CD4-positive, alpha-beta T cell (primary cell): ENCODE measurements around the gene ZBTB20. TPM values are rescaled to one million over a fixed set of nuclear protein-coding genes. Genes with fewer than 3 reads are reported as not detected.

ENCODE experiments used
- ATAC-seq: fragments of 200-7000 bp; cut with Tn5 transposase; one replicate; pipeline ENCODE4 v1.10.0; 2022; ENCODE audit warnings: mild to moderate bottlenecking; ENCODE audit not compliant: poor library complexity
- CTCF ChIA-PET: fragments of 350-600 bp; sonication (Branson Sonifier 250); formaldehyde crosslinking; loops from one replicate; lab custom pipeline; 2021; ENCODE audit warnings: antibody characterized with exemption, inconsistent platforms; lab: Charles Lee
- POLR2A ChIA-PET: fragments of 350-600 bp; sonication (Branson Sonifier 250); formaldehyde crosslinking; loops from one replicate; lab custom pipeline; 2021; ENCODE audit warnings: antibody characterized with exemption, inconsistent platforms; lab: Charles Lee
- DNase-seq, 14 experiments: peaks; one replicate each; pipeline ENCODE4 v3.0.0-alpha.2; 2013 to 2020; ENCODE audit warnings: mixed read lengths in 2 of 14
- H3K27ac ChIP-seq, 2 donors: one replicate each; pipeline versions ENCODE4 v1.5.1 to v1.7.0; 2013; ENCODE audit warnings: low read length in 2 of 2, low read depth in 1 of 2, mild to moderate bottlenecking in 1 of 2
- H3K27me3 ChIP-seq, 2 experiments: 1 replicate in 1 of 2; 2 replicates in 1 of 2; pipeline versions ENCODE4 v1.6.1 to v1.7.0; 2013; ENCODE audit warnings: low read length in 2 of 2, control low read depth in 1 of 2, mild to moderate bottlenecking in 1 of 2, moderate library complexity in 1 of 2; ENCODE audit not compliant: insufficient read depth in 2 of 2, control insufficient read depth in 1 of 2
- H3K36me3 ChIP-seq: one replicate; pipeline ENCODE4 v1.6.1; 2013; ENCODE audit warnings: low read length, control low read depth; ENCODE audit not compliant: insufficient read depth
- H3K4me1 ChIP-seq: one replicate; pipeline ENCODE4 v1.6.1; 2013; ENCODE audit warnings: low read length, control low read depth; ENCODE audit not compliant: insufficient read depth
- H3K4me3 ChIP-seq: one replicate; pipeline ENCODE4 v1.5.1; 2013; ENCODE audit warnings: mild to moderate bottlenecking, low read length, moderate library complexity
- H3K9me3 ChIP-seq, 2 experiments: 1 replicate in 1 of 2; 2 replicates in 1 of 2; pipeline versions ENCODE4 v1.6.1 to v1.7.0; 2013; ENCODE audit warnings: low read length in 2 of 2, mild to moderate bottlenecking in 2 of 2, control low read depth in 1 of 2, moderate library complexity in 1 of 2; ENCODE audit not compliant: control insufficient read depth in 1 of 2, insufficient read depth in 1 of 2
- H3K27ac Mint-ChIP-seq: one replicate; pipeline ENCODE4 v1.8.0; 2020; ENCODE audit warnings: mixed read lengths
- H3K27me3 Mint-ChIP-seq: one replicate; pipeline ENCODE4 v1.8.0; 2021; ENCODE audit warnings: mixed read lengths
- H3K36me3 Mint-ChIP-seq: one replicate; pipeline ENCODE4 v1.8.0; 2021; ENCODE audit warnings: low read depth, mixed read lengths
- H3K4me1 Mint-ChIP-seq: one replicate; pipeline ENCODE4 v1.8.0; 2021; ENCODE audit warnings: low read depth, mixed read lengths
- H3K4me3 Mint-ChIP-seq: one replicate; pipeline ENCODE4 v1.8.0; 2020; ENCODE audit warnings: mild to moderate bottlenecking, mixed read lengths
- H3K9me3 Mint-ChIP-seq: one replicate; pipeline ENCODE4 v1.8.0; 2020; ENCODE audit warnings: mixed read lengths
- intact Hi-C, 2 experiments: fragments of 100-400 bp; cut with DNase I in 1 of 2; cut with micrococcal nuclease in 1 of 2; formaldehyde crosslinking; loops; one replicate each; pipeline versions ENCODE4 v1.15.1 to v1.9.0; 2023 to 2025; cut with DNase I, micrococcal nuclease
- total RNA-seq, 174 experiments: library from RNA in 2 of 174; stranded (reverse) in 2 of 174; gene quantifications; one replicate each; pipeline ENCODE4 v1.2.3 and lab custom pipeline; 2021 to 2026
- TF ChIP-seq, protein P1 (sequence below): fragments of 200-600 bp; IDR thresholded peaks from one replicate; pipeline ENCODE4 v1.8.0; 2022; ENCODE audit warnings: antibody characterized with exemption, mild to moderate bottlenecking

The ZBTB20 gene
- total RNA-seq, 2 experiments from 2014 or later = 41.6 to 47.4 TPM

DNA sequence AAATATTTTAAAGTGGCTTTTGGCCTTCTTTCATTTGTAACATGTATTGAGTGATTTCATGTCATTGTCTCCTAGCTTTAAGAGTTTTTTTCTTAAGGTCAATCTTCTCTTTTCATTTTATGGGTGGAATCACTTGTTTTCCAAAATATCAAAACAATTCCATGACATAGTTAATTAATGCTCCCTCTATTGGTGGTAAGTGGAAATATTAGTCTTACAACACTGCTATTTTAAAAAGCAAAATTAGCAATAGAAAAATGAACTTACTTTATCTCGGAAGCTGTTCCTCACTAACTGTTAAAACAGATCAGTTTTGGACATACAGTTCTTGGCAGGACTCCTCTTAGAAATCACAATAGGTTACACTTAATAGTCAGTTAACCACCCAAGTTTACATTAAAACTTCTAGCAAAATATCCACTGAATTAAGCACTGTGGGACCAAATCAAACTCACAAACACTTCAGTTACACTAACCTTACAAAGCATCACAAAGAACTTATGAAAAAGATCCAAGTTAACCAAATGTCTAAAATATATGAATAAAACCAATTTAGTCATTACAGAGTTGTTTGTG, 810.9 kb downstream of the ZBTB20 start:
- Histone ChIP-seq H3K36me3 (peaks cover 8% of the 10 kb centered on the region), H3K27me3 (no peaks in the 10 kb centered on the region), H3K4me1 (peaks cover 30% of the 10 kb centered on the region), H3K9me3 (peaks cover 0 to 4% of the 10 kb centered on the region in 2 experiments), H3K27ac (no peak overlapping the region), H3K4me3 (no peak overlapping the region)
- peaks cover 35% of the 10 kb centered on the region for H3K4me1 Mint-ChIP-seq
- peak overlapping the region; percentile 4 for H3K27ac Mint-ChIP-seq
- no peak overlapping the region for H3K4me3 Mint-ChIP-seq
- H3K36me3 Mint-ChIP-seq = peaks cover 71% of the 10 kb centered on the region
- ATAC-seq (no peak), DNase-seq (no peak)
- POLR2A ChIA-PET = interaction anchor here (1.2 to 2.0 kb wide), 2 partner anchors 12 to 29 kb away, joined by 3 to 5 read pairs; no protein-coding TSS in a partner anchor
- no peaks in the 10 kb centered on the region for H3K27me3 Mint-ChIP-seq
- CTCF ChIA-PET = interaction anchor here (1.2 to 1.8 kb wide), 4 partner anchors 31 to 123 kb away, joined by 3 to 4 read pairs (median 3); no protein-coding TSS in a partner anchor
- TF ChIP-seq, protein P1, sequence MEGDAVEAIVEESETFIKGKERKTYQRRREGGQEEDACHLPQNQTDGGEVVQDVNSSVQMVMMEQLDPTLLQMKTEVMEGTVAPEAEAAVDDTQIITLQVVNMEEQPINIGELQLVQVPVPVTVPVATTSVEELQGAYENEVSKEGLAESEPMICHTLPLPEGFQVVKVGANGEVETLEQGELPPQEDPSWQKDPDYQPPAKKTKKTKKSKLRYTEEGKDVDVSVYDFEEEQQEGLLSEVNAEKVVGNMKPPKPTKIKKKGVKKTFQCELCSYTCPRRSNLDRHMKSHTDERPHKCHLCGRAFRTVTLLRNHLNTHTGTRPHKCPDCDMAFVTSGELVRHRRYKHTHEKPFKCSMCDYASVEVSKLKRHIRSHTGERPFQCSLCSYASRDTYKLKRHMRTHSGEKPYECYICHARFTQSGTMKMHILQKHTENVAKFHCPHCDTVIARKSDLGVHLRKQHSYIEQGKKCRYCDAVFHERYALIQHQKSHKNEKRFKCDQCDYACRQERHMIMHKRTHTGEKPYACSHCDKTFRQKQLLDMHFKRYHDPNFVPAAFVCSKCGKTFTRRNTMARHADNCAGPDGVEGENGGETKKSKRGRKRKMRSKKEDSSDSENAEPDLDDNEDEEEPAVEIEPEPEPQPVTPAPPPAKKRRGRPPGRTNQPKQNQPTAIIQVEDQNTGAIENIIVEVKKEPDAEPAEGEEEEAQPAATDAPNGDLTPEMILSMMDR = peak; percentile 47
- H3K9me3 Mint-ChIP-seq = no peaks in the 10 kb centered on the region
- intact Hi-C loops = loop anchor here in 1 of 2 experiments (1.0 to 5.0 kb wide), 2 partner anchors 44 to 184 kb away; partner anchors contain the start of gene TIGIT

DNA sequence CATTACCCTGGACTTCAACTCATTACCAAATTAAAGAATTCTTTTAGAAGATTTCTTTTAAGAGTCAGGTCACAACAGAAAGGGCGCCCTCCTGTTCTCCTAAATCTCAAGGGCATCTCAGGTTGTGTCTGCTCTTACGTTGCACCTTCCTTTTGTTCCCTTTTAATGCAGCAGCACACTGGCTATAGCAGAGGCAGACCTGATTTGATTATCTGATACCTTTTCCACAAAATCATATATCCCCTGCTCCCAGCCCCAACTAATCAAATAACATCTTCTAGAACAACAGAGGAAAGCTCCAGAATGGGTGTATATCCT, 813.2 kb downstream of the ZBTB20 start:
- POLR2A ChIA-PET = interaction anchor here (1.1 kb wide), 1 partner anchor 35 kb away, joined by 3 read pairs; no protein-coding TSS in a partner anchor
- H3K36me3 ChIP-seq = no peaks in the 10 kb centered on the region
- no peaks in the 10 kb centered on the region for H3K27me3 ChIP-seq
- Mint-ChIP-seq H3K4me3 (no peak overlapping the region), H3K9me3 (no peaks in the 10 kb centered on the region), H3K27me3 (no peaks in the 10 kb centered on the region), H3K27ac (peak overlapping the region; percentile 55), H3K36me3 (peaks cover 60% of the 10 kb centered on the region), H3K4me1 (peaks cover 42% of the 10 kb centered on the region)
- CTCF ChIA-PET = no interaction called here
- peaks cover 28% of the 10 kb centered on the region for H3K4me1 ChIP-seq
- H3K4me3 ChIP-seq = no peak overlapping the region
- H3K9me3 ChIP-seq = peaks cover 0 to under 1% of the 10 kb centered on the region in 2 experiments
- no peak overlapping the region for H3K27ac ChIP-seq
- intact Hi-C loops = loop anchor here in 1 of 2 experiments (2.0 to 5.0 kb wide), 2 partner anchors 122 to 181 kb away; no protein-coding TSS in a partner anchor
- DNase-seq (no peak), ATAC-seq (no peak)
- TF ChIP-seq, protein P1 = no peak

DNA sequence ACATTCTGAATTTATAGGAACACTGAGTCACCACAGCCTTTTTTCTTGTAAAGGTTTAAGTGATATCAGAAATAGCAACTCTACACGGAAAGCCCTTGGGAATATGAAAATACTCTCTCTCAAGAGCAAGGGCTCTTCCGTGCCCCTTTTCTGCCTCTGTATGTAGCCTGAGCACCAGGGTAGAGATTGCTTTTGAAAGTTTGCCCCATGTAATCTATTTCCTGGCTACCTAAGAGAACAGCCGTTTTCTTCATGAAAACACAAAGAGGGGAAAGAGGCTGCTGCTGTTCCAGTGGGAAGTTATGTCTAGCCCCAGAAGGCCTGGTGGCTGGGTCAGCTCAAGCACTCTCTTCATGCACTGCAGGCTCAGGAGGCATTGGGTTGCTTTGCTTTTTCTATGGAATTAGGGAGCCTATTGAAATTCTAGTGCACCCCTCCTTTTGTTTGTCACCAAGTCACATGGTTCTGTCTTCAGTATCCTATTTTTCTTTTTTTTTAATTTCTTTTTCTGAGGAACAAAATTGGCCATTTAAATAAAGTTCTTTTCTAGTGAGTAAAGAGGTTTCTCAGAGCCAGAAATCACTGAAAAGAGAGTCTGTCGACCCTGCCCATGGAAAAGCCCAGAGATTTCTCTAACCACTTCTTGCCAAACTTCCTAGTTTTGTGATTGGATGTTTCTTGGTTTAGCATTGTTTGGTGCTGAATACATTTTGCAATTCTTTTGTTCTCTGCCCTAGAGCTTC, 813.7 kb downstream of the ZBTB20 start:
- no peak for ATAC-seq
- intact Hi-C loops = loop anchor here in 1 of 2 experiments (5.0 kb wide), 1 partner anchor 121 kb away; no protein-coding TSS in a partner anchor
- CTCF ChIA-PET = no interaction called here
- Histone ChIP-seq H3K9me3 (no peaks in the 10 kb centered on the region), H3K4me3 (no peak overlapping the region), H3K27me3 (no peaks in the 10 kb centered on the region), H3K36me3 (no peaks in the 10 kb centered on the region), H3K27ac (peak overlapping the region in 1 of 2 donors; percentile 2), H3K4me1 (peaks cover 24% of the 10 kb centered on the region)
- peaks cover 62% of the 10 kb centered on the region for H3K36me3 Mint-ChIP-seq
- H3K4me1 Mint-ChIP-seq = peaks cover 47% of the 10 kb centered on the region
- no peak overlapping the region for H3K4me3 Mint-ChIP-seq
- peak overlapping the region; percentile 81 for H3K27ac Mint-ChIP-seq
- no peaks in the 10 kb centered on the region for H3K9me3 Mint-ChIP-seq
- DNase-seq = no peak
- H3K27me3 Mint-ChIP-seq = no peaks in the 10 kb centered on the region
- TF ChIP-seq, protein P1 = no peak
- POLR2A ChIA-PET = interaction anchor here (1.1 kb wide), 1 partner anchor 35 kb away, joined by 3 read pairs; no protein-coding TSS in a partner anchor
